OCI-LY1 (cell line): ENCODE measurements around the gene ZNF839.

Source experiments
- H2AFZ ChIP-seq: fragments of 200-600 bp; sonication (generic), shearing (Covaris generic); 2 replicates; pipeline ENCODE4 v1.6.0; 2014; ENCODE audit warnings: antibody characterized with exemption, mild to moderate bottlenecking, low read length
- H3F3A ChIP-seq: fragments of 200-600 bp; sonication (generic), shearing (Covaris generic); 2 replicates; pipeline ENCODE4 v1.6.0; 2014; ENCODE audit warnings: mild to moderate bottlenecking, antibody characterized with exemption, low read length, moderate library complexity; ENCODE audit not compliant: insufficient read depth
- H3K27ac ChIP-seq: fragments of 200-600 bp; sonication (generic); 2 replicates; pipeline ENCODE4 v1.5.1; 2014; ENCODE audit warnings: low read length, mixed run types, mild to moderate bottlenecking, low read depth; ENCODE audit not compliant: poor library complexity, severe bottlenecking
- H3K27me3 ChIP-seq: fragments of 200-600 bp; sonication (generic); 2 replicates; pipeline ENCODE4 v1.6.0; 2014; ENCODE audit warnings: antibody characterized with exemption, mild to moderate bottlenecking, low read length, moderate library complexity; ENCODE audit not compliant: insufficient read depth
- H3K36me3 ChIP-seq: fragments of 200-600 bp; sonication (generic); 2 replicates; pipeline ENCODE4 v1.6.1; 2014; ENCODE audit warnings: mild to moderate bottlenecking, antibody characterized with exemption, low read length, moderate library complexity, mixed read lengths; ENCODE audit not compliant: insufficient read depth
- H3K4me1 ChIP-seq: fragments of 200-600 bp; sonication (generic); 2 replicates; pipeline ENCODE4 v1.5.1; 2014; ENCODE audit warnings: mild to moderate bottlenecking, low read length, moderate library complexity; ENCODE audit not compliant: insufficient read depth, severe bottlenecking
- H3K4me2 ChIP-seq: fragments of 200-600 bp; sonication (generic), shearing (Covaris generic); 2 replicates; pipeline ENCODE4 v1.6.1; 2014; ENCODE audit warnings: low read length
- H3K4me3 ChIP-seq: fragments of 200-600 bp; sonication (generic); 2 replicates; pipeline ENCODE4 v1.5.1; 2014; ENCODE audit warnings: low read length, low read depth, mild to moderate bottlenecking, mixed read lengths; ENCODE audit not compliant: poor library complexity, severe bottlenecking
- H3K79me2 ChIP-seq: fragments of 200-600 bp; shearing (Covaris generic); 2 replicates; pipeline ENCODE4 v1.6.1; 2016; ENCODE audit warnings: mixed run types, low read length, mixed read lengths; ENCODE audit not compliant: insufficient read depth
- H3K9ac ChIP-seq: fragments of 200-600 bp; sonication (generic), shearing (Covaris generic); 2 replicates; pipeline ENCODE4 v1.6.1; 2014; ENCODE audit warnings: mild to moderate bottlenecking, low read length, mixed read lengths
- H3K9me2 ChIP-seq: fragments of 200-600 bp; sonication (generic), shearing (Covaris generic); 2 replicates; pipeline ENCODE4 v1.6.1; 2014; ENCODE audit warnings: low read depth, mild to moderate bottlenecking, low read length, mixed read lengths
- H3K9me3 ChIP-seq: fragments of 200-600 bp; shearing (Covaris generic); 2 replicates; pipeline ENCODE4 v1.6.1; 2014; ENCODE audit warnings: low read length, mixed read lengths
- H4K20me1 ChIP-seq: fragments of 200-600 bp; sonication (generic), shearing (Covaris generic); 2 replicates; pipeline ENCODE4 v1.6.0; 2016; ENCODE audit warnings: mild to moderate bottlenecking, low read length; ENCODE audit not compliant: insufficient read depth
- EZH2 ChIP-seq: fragments of 200-600 bp; sonication (generic), shearing (Covaris generic); IDR thresholded peaks from 2 replicates; pipeline ENCODE4 v1.8.0; 2017; ENCODE audit warnings: borderline replicate concordance, mixed run types, mild to moderate bottlenecking, antibody characterized with exemption, low read length, moderate library complexity, mixed read lengths
- TF ChIP-seq, protein P1 (sequence below): fragments of 200-600 bp; sonication (generic), shearing (Covaris generic); IDR thresholded peaks from 2 replicates; pipeline ENCODE4 v1.5.1; 2017; ENCODE audit warnings: mild to moderate bottlenecking, antibody characterized with exemption, low read length, moderate library complexity, mixed read lengths

ZNF839 gene

DNA sequence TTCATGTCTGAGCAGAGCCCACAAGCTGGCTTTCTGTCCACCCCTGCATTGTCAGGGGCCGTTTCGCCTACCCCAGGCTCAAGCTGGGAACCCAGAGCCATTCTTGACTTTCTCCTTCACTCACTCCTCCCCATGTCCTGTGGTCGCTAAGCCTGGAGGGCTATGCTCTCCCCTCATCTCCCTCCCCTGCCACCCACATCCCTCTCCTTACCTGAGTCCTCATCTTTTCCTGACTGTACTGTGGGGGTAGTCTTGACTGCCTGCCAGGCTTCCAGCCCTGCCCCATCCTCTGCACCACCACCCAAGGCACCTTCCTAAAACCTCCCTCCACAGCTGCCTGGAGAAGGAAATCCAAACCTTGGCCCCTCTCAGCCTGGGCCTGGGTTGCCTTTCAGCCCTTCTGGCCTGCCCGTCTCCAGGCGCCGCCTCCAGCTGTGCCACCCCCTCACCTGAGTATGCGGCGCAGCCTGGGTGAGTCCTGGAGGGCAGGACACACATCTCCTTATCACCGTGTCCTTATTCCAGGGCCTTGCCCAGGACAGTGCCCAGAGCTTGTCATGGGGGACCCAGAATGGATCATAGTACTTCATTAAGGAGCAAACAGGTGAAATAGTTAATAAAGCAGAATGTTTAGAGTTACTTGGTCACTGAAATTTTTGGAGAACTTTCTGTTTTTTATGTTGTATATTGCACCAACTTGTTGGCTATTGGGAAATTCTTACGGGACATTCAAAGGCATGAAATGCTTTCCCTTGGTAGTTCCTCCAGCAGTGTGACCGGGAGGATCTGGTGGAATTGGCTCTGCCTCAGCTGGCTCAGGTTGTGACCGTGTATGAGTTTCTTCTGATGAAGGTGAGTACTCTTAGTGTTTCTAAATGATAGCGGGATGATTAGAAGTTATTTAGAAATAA is 14.5 kb downstream of the ZNF839 start:
- Histone ChIP-seq H3K9ac (no peak overlapping the region), H3K4me3 (no peak overlapping the region), H2AFZ (no peak overlapping the region), H3K4me1 (no peaks in the 10 kb centered on the region), H3K9me2 (no peaks in the 10 kb centered on the region), H3F3A (no peaks in the 10 kb centered on the region), H3K27me3 (no peaks in the 10 kb centered on the region), H3K79me2 (no peaks in the 10 kb centered on the region), H3K27ac (no peak overlapping the region), H3K36me3 (peaks cover 6% of the 10 kb centered on the region; the same call in 1 of the 2 replicates), H4K20me1 (no peaks in the 10 kb centered on the region), H3K9me3 (no peaks in the 10 kb centered on the region), H3K4me2 (no peak overlapping the region)
- no peak for TF ChIP-seq EZH2
- TF ChIP-seq, protein P1, sequence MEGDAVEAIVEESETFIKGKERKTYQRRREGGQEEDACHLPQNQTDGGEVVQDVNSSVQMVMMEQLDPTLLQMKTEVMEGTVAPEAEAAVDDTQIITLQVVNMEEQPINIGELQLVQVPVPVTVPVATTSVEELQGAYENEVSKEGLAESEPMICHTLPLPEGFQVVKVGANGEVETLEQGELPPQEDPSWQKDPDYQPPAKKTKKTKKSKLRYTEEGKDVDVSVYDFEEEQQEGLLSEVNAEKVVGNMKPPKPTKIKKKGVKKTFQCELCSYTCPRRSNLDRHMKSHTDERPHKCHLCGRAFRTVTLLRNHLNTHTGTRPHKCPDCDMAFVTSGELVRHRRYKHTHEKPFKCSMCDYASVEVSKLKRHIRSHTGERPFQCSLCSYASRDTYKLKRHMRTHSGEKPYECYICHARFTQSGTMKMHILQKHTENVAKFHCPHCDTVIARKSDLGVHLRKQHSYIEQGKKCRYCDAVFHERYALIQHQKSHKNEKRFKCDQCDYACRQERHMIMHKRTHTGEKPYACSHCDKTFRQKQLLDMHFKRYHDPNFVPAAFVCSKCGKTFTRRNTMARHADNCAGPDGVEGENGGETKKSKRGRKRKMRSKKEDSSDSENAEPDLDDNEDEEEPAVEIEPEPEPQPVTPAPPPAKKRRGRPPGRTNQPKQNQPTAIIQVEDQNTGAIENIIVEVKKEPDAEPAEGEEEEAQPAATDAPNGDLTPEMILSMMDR: no peak

DNA sequence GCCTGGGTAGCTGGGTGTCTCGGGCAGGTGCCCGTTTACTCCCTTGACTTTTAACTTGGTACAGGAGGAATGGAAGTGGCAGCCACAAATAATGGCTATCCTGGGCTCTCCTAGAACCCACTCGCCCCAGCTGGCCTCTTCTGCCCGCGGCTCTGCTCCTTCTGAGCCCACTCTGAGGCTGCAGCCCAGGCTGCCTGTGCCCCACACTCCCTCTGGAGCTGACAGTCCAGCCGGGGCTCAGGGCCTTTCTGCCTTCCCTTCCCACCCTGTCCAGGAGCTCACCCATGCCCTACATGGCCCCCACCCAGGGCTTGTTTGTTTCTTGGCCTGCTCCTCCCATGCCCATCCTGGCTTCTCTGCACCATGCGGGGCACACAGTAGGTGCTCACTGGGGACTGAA is 15.6 kb downstream of the ZNF839 start:
- Histone ChIP-seq H3K9me3 (no peaks in the 10 kb centered on the region), H3K4me1 (no peaks in the 10 kb centered on the region), H3K36me3 (peaks cover 8% of the 10 kb centered on the region; the same call in 1 of the 2 replicates), H2AFZ (no peak overlapping the region), H3K9ac (no peak overlapping the region), H3K4me3 (no peak overlapping the region), H3K27me3 (no peaks in the 10 kb centered on the region), H4K20me1 (no peaks in the 10 kb centered on the region), H3K79me2 (no peaks in the 10 kb centered on the region), H3K4me2 (no peak overlapping the region), H3F3A (no peaks in the 10 kb centered on the region), H3K27ac (no peak overlapping the region), H3K9me2 (no peaks in the 10 kb centered on the region)
- no peak for TF ChIP-seq EZH2
- TF ChIP-seq, protein P1: no peak

DNA sequence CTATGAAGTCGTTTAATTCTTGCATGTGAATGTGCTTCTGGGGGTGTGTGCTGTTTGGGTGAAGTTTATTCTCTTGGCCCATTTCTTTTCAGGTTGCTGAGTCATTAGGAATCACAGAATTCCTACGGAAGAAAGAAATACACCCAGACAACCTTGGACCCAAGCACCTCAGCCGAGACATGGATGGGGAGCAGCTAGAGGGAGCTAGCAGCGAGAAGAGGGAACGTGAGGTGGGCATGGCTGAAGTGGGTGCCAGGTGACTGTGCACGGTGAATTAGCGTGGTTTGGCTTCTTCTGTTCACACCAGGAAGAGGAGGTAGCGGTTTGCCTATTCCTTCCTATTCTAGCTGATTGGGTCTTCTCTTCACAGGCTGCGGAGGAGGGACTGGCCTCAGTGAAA is 19.2 kb downstream of the ZNF839 start:
- no peak overlapping the region for H3K4me2 ChIP-seq
- no peak overlapping the region for H2AFZ ChIP-seq
- no peaks in the 10 kb centered on the region for H3K9me2 ChIP-seq
- H3K27me3 ChIP-seq: no peaks in the 10 kb centered on the region
- TF ChIP-seq EZH2: no peak
- TF ChIP-seq, protein P1: no peak
- no peak overlapping the region for H3K4me3 ChIP-seq
- H3K36me3 ChIP-seq: peaks cover 8% of the 10 kb centered on the region; the same call in 1 of the 2 replicates
- no peak overlapping the region for H3K9ac ChIP-seq
- H3K4me1 ChIP-seq: no peaks in the 10 kb centered on the region
- no peaks in the 10 kb centered on the region for H3K79me2 ChIP-seq
- H3K9me3 ChIP-seq: no peaks in the 10 kb centered on the region
- H3F3A ChIP-seq: no peaks in the 10 kb centered on the region
- no peak overlapping the region for H3K27ac ChIP-seq
- H4K20me1 ChIP-seq: no peaks in the 10 kb centered on the region
